H1 (cell line): ENCODE measurements around the gene TTC28.

Experiments used
- SP1 ChIP-seq: IDR thresholded peaks from 2 replicates; pipeline ENCODE4 v1.6.1; 2011; ENCODE audit warnings: low read depth, low read length
- TEAD4 ChIP-seq: IDR thresholded peaks from 2 replicates; pipeline ENCODE4 v1.6.1; 2012; ENCODE audit warnings: low read depth, low read length, inconsistent platforms, mixed read lengths
- TF ChIP-seq, protein P1 (sequence below), 3 experiments: IDR thresholded peaks; 1 replicate in 2 of 3; 2 replicates in 1 of 3; pipeline versions ENCODE4 v1.5.1 to v1.6.1; 2011; ENCODE audit warnings: low read length in 3 of 3, mild to moderate bottlenecking in 3 of 3, inconsistent platforms in 2 of 3, low read depth in 1 of 3, moderate library complexity in 1 of 3; ENCODE audit not compliant: insufficient read depth in 1 of 3; ENCODE audit errors: control extremely low read depth in 1 of 3

DNA sequence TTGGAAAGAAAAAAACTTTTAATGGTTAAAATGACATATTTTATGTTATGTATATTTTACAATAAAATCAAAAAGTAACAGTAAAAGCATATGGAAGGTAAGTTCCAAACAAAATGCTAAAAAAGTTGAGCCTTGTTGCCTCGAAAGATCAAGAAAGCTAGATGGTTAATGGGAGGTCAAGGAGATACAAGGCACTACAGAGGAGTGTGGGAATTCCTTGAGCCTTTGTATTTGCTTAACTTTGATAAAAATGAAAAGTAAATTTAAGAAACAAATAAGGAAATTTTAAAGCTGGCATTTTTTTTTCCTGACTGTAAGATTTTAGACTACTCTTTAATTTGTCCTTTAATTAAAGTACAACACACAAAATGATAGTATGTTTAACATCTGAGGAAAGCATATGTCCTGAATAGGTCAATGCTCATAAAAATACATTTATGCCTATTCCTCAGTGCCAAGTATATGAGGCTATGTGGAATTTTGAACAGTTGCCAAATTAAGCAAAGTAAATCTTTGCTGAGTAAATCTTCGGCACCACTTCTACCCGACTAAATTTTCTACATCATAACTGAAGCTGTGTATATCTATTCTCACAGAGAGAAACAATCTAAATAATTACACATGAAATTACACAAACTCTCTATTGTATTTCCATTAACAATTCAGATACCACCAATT is 108.8 kb downstream of the TTC28 start:
- TF ChIP-seq SP1, result no peak
- no peak for TF ChIP-seq TEAD4
- TF ChIP-seq, protein P1, sequence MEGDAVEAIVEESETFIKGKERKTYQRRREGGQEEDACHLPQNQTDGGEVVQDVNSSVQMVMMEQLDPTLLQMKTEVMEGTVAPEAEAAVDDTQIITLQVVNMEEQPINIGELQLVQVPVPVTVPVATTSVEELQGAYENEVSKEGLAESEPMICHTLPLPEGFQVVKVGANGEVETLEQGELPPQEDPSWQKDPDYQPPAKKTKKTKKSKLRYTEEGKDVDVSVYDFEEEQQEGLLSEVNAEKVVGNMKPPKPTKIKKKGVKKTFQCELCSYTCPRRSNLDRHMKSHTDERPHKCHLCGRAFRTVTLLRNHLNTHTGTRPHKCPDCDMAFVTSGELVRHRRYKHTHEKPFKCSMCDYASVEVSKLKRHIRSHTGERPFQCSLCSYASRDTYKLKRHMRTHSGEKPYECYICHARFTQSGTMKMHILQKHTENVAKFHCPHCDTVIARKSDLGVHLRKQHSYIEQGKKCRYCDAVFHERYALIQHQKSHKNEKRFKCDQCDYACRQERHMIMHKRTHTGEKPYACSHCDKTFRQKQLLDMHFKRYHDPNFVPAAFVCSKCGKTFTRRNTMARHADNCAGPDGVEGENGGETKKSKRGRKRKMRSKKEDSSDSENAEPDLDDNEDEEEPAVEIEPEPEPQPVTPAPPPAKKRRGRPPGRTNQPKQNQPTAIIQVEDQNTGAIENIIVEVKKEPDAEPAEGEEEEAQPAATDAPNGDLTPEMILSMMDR (IDR thresholded peaks at IDR 0.05; ENCODE audit: control extremely low read depth in 1 of 3, insufficient read depth in 1 of 3, low read depth in 1 of 3, low read length in 3 of 3), result no peak
